MM.1S (cell line): ENCODE data around the gene PTPRZ1.

ENCODE experiments used
- DNase-seq: peaks from one replicate; pipeline ENCODE4 v3.0.0-alpha.2; 2015
- H2AFZ ChIP-seq: fragments of 300-600 bp; sonication (generic); 2 replicates; pipeline ENCODE4 v1.6.0; 2016; ENCODE audit warnings: antibody characterized with exemption, low read length
- H3F3A ChIP-seq: fragments of 300-600 bp; sonication (generic); 2 replicates; pipeline ENCODE4 v1.6.1; 2016; ENCODE audit warnings: mild to moderate bottlenecking, antibody characterized with exemption, low read length, moderate library complexity, mixed read lengths; ENCODE audit not compliant: insufficient read depth
- H3K27ac ChIP-seq: fragments of 300-600 bp; sonication (generic); 2 replicates; pipeline ENCODE4 v1.5.1; 2016; ENCODE audit warnings: mild to moderate bottlenecking, low read length
- H3K27me3 ChIP-seq: fragments of 300-600 bp; sonication (generic); replicated peaks from 2 replicates; pipeline ENCODE4 v1.6.0; 2016; ENCODE audit warnings: low read length; ENCODE audit not compliant: insufficient read depth
- H3K36me3 ChIP-seq: fragments of 300-600 bp; sonication (generic); replicated peaks from 2 replicates; pipeline ENCODE4 v1.6.1; 2016; ENCODE audit warnings: mild to moderate bottlenecking, low read length, mixed read lengths; ENCODE audit not compliant: insufficient read depth
- H3K4me1 ChIP-seq: fragments of 300-600 bp; sonication (generic); 2 replicates; pipeline ENCODE4 v1.6.1; 2016; ENCODE audit warnings: low read length, mixed read lengths
- H3K4me2 ChIP-seq: fragments of 300-600 bp; sonication (generic); 2 replicates; pipeline ENCODE4 v1.6.0; 2016; ENCODE audit warnings: low read depth, low read length
- H3K4me3 ChIP-seq: fragments of 300-600 bp; sonication (generic); 2 replicates; pipeline ENCODE4 v1.5.1; 2016; ENCODE audit warnings: low read length, mixed read lengths
- H3K79me2 ChIP-seq: fragments of 300-600 bp; sonication (generic); 2 replicates; pipeline ENCODE4 v1.6.1; 2016; ENCODE audit warnings: mixed run types, low read length, mixed read lengths
- H3K9ac ChIP-seq: fragments of 300-600 bp; sonication (generic); 2 replicates; pipeline ENCODE4 v1.6.1; 2016; ENCODE audit warnings: low read length, mixed read lengths
- H3K9me2 ChIP-seq: fragments of 300-600 bp; sonication (generic); replicated peaks from 2 replicates; pipeline ENCODE4 v1.6.1; 2016; ENCODE audit warnings: mild to moderate bottlenecking, low read length, mixed read lengths; ENCODE audit not compliant: insufficient read depth
- H3K9me3 ChIP-seq: fragments of 300-600 bp; sonication (generic); replicated peaks from 2 replicates; pipeline ENCODE4 v1.6.1; 2016; ENCODE audit warnings: mild to moderate bottlenecking, low read length, mixed read lengths; ENCODE audit not compliant: insufficient read depth
- H4K20me1 ChIP-seq: fragments of 300-600 bp; sonication (generic); 2 replicates; pipeline ENCODE4 v1.6.1; 2016; ENCODE audit warnings: mild to moderate bottlenecking, low read length, moderate library complexity, mixed read lengths; ENCODE audit not compliant: insufficient read depth
- EZH2 ChIP-seq: fragments of 300-600 bp; sonication (generic); optimal IDR thresholded peaks from 2 replicates; pipeline ENCODE3; 2017; ENCODE audit warnings: low read depth, mild to moderate bottlenecking, antibody characterized with exemption, low read length, mixed read lengths
- EZH2phosphoT487 ChIP-seq: fragments of 300-600 bp; sonication (generic); IDR thresholded peaks from 2 replicates; pipeline ENCODE4 v1.6.1; 2018; ENCODE audit warnings: antibody characterized with exemption, low read length
- TF ChIP-seq, protein P1 (sequence below): fragments of 300-600 bp; sonication (generic); IDR thresholded peaks from 2 replicates; pipeline ENCODE4 v1.5.1; 2016; ENCODE audit warnings: antibody characterized with exemption, low read length, mixed read lengths

Gene PTPRZ1

DNA sequence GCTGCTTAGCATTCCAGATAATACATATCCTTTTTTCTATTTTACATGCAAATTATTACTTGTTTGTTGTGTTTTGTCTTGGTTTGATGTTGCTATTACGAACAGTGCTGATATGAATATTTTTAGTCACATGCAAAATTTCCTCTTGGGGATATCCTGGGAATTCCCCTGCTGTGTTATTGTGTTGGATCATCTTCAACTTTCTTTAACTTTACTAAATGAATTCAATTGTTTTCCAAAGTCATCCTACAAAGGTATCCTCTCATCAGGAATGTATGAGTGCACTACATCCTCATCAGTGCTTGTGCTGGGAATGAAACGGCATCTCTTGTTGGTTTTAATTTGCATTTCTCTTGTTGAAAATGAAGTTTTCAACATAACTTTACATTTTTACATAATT lies 184.0 kb downstream of the PTPRZ1 start:
- H4K20me1 ChIP-seq, result no peaks in the 10 kb centered on the region
- H3K9me3 ChIP-seq, result no peaks in the 10 kb centered on the region
- DNase-seq, result no peak
- H3F3A ChIP-seq, result no peaks in the 10 kb centered on the region
- no peaks in the 10 kb centered on the region for H3K79me2 ChIP-seq
- no peak overlapping the region for H3K4me3 ChIP-seq
- no peaks in the 10 kb centered on the region for H3K27me3 ChIP-seq
- no peak overlapping the region for H3K27ac ChIP-seq
- H3K9ac ChIP-seq, result no peak overlapping the region
- TF ChIP-seq EZH2phosphoT487 (no peak), EZH2 (no peak)
- TF ChIP-seq, protein P1, sequence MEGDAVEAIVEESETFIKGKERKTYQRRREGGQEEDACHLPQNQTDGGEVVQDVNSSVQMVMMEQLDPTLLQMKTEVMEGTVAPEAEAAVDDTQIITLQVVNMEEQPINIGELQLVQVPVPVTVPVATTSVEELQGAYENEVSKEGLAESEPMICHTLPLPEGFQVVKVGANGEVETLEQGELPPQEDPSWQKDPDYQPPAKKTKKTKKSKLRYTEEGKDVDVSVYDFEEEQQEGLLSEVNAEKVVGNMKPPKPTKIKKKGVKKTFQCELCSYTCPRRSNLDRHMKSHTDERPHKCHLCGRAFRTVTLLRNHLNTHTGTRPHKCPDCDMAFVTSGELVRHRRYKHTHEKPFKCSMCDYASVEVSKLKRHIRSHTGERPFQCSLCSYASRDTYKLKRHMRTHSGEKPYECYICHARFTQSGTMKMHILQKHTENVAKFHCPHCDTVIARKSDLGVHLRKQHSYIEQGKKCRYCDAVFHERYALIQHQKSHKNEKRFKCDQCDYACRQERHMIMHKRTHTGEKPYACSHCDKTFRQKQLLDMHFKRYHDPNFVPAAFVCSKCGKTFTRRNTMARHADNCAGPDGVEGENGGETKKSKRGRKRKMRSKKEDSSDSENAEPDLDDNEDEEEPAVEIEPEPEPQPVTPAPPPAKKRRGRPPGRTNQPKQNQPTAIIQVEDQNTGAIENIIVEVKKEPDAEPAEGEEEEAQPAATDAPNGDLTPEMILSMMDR, result no peak
- no peaks in the 10 kb centered on the region for H3K4me1 ChIP-seq
- H3K9me2 ChIP-seq, result no peaks in the 10 kb centered on the region
- H3K36me3 ChIP-seq, result no peaks in the 10 kb centered on the region
- H2AFZ ChIP-seq, result no peak overlapping the region
- H3K4me2 ChIP-seq, result no peak overlapping the region

DNA sequence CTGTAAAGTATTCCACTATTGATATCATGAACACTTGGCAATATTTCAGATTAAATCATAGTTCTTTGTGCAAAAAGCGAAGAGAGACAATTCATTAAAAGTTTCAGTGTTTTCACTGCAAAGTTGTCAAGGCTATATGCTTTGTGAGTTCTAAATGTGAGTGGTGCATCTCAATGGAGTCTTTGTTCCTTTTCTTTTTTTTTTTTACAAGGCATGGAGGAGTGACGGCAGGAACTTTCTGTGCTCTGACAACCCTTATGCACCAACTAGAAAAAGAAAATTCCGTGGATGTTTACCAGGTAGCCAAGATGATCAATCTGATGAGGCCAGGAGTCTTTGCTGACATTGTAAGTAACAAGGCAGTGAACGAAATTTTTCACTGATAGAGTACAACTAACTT lies 186.6 kb downstream of the PTPRZ1 start:
- H3K9me3 ChIP-seq, result no peaks in the 10 kb centered on the region
- no peak overlapping the region for H3K4me3 ChIP-seq
- H3K9ac ChIP-seq, result no peak overlapping the region
- H3K4me2 ChIP-seq, result no peak overlapping the region
- DNase-seq, result no peak
- H3K27ac ChIP-seq, result no peak overlapping the region
- H3K36me3 ChIP-seq, result no peaks in the 10 kb centered on the region
- TF ChIP-seq EZH2phosphoT487, result no peak
- TF ChIP-seq, protein P1, result no peak
- TF ChIP-seq EZH2, result no peak
- H3F3A ChIP-seq, result no peaks in the 10 kb centered on the region
- H3K27me3 ChIP-seq, result no peaks in the 10 kb centered on the region
- H2AFZ ChIP-seq, result no peak overlapping the region
- H3K79me2 ChIP-seq, result no peaks in the 10 kb centered on the region
- H4K20me1 ChIP-seq, result no peaks in the 10 kb centered on the region
- H3K4me1 ChIP-seq, result no peaks in the 10 kb centered on the region
- no peaks in the 10 kb centered on the region for H3K9me2 ChIP-seq

DNA sequence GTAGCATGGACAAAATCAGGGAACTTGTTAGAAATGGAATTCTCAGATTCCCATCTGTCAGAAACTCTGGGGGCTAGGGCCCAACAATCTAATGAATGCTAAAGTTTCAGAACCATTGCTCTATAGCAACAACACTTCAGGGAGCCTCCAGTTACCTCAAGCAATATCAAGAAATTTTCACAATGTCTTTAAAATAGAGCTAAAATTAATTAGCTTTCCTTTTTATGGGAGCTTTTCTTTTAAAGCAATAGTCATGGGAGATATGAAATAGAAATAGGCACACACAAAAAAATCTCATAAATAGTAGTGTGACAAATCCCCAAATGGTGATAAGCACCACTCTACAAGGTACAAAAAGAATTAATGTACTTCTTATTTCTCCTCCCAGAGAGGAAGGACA lies 190.2 kb downstream of the PTPRZ1 start:
- Histone ChIP-seq H3K9ac (no peak overlapping the region), H4K20me1 (no peaks in the 10 kb centered on the region), H3K27me3 (no peaks in the 10 kb centered on the region), H3F3A (no peaks in the 10 kb centered on the region), H3K4me3 (no peak overlapping the region), H3K4me2 (no peak overlapping the region), H3K9me3 (no peaks in the 10 kb centered on the region), H3K36me3 (no peaks in the 10 kb centered on the region), H3K27ac (no peak overlapping the region), H2AFZ (no peak overlapping the region), H3K9me2 (no peaks in the 10 kb centered on the region), H3K79me2 (no peaks in the 10 kb centered on the region), H3K4me1 (no peaks in the 10 kb centered on the region)
- TF ChIP-seq EZH2phosphoT487, result no peak
- TF ChIP-seq, protein P1, result no peak
- no peak for TF ChIP-seq EZH2
- no peak for DNase-seq

DNA sequence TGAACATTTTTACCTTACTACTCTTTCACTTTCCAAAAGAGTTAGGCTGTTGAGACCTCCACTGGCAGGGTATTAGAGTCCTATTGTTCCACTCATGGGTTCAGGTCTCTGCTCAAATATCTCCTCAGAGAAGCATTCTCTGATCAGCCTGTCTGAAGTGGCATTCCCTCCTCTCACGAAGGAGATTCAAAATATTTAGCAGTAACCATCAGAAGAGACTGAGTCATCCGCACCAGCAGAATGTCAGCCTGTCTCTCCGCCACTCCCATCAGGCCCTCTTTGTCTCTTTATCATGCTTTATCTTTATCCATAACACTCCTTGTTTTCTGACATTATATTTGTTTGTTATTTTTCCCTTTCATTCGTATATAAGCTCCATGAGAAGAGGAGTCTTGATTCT lies 192.0 kb downstream of the PTPRZ1 start:
- Histone ChIP-seq H2AFZ (no peak overlapping the region), H3K79me2 (no peaks in the 10 kb centered on the region), H3K27ac (no peak overlapping the region), H3F3A (no peaks in the 10 kb centered on the region), H3K9me2 (no peaks in the 10 kb centered on the region), H4K20me1 (no peaks in the 10 kb centered on the region), H3K9ac (no peak overlapping the region), H3K4me1 (no peaks in the 10 kb centered on the region), H3K27me3 (no peaks in the 10 kb centered on the region), H3K4me2 (no peak overlapping the region), H3K4me3 (no peak overlapping the region), H3K36me3 (no peaks in the 10 kb centered on the region), H3K9me3 (no peaks in the 10 kb centered on the region)
- no peak for TF ChIP-seq EZH2phosphoT487
- TF ChIP-seq, protein P1, result no peak
- no peak for TF ChIP-seq EZH2
- DNase-seq, result no peak
